SK-N-SH (cell line): ENCODE measurements around the gene KLHL22. TPM values are rescaled to one million over a fixed set of nuclear protein-coding genes. Genes with fewer than 3 reads are reported as not detected.

Source experiments
- CTCF ChIA-PET: fragments of 300-600, 350-600 bp; formaldehyde crosslinking; extraction: SDS; loops from one replicate; lab custom pipeline; 2021; lab: Yijun Ruan, JAX
- POLR2A ChIA-PET: fragments of 350-600 bp; sonication (Branson Sonifier 250); formaldehyde crosslinking; extraction: SDS; loops from one replicate; lab custom pipeline; 2020; ENCODE audit warnings: antibody characterized with exemption, inconsistent platforms; lab: Yijun Ruan, JAX
- DNase-seq: peaks from one replicate; pipeline ENCODE4 v3.0.0; 2012
- H2AFZ ChIP-seq: fragments of 200-600 bp; sonication (generic); 2 replicates; pipeline ENCODE4 v1.8.1; 2016; ENCODE audit warnings: antibody characterized with exemption, mild to moderate bottlenecking, low read depth
- H3F3A ChIP-seq: fragments of 200-600 bp; sonication (generic); replicated peaks from 2 replicates; pipeline ENCODE3; 2016; ENCODE audit warnings: antibody characterized with exemption, mild to moderate bottlenecking; ENCODE audit not compliant: insufficient read depth
- H3K27ac ChIP-seq, 2 experiments: fragments of 200-500 bp in 1 of 2; fragments of 200-600 bp in 1 of 2; sonication (Bioruptor generic) in 1 of 2; sonication (generic), shearing (Covaris generic) in 1 of 2; 2 replicates each; pipeline versions ENCODE4 v1.5.1 to v1.6.1; 2014 to 2016; ENCODE audit warnings: low read depth in 2 of 2, inconsistent platforms in 1 of 2, low read length in 1 of 2, mild to moderate bottlenecking in 1 of 2, mixed read lengths in 1 of 2
- H3K27me3 ChIP-seq: fragments of 200-600 bp; sonication (generic), shearing (Covaris generic); 2 replicates; pipeline ENCODE4 v1.6.1; 2016; ENCODE audit warnings: mixed run types; ENCODE audit not compliant: insufficient read depth
- H3K36me3 ChIP-seq, 2 experiments: fragments of 200-500 bp in 1 of 2; fragments of 200-600 bp in 1 of 2; sonication (Bioruptor generic) in 1 of 2; sonication (generic) in 1 of 2; replicated peaks in 1 of 2; 2 replicates each; pipeline versions ENCODE3 to v1.5.1; 2014 to 2016; ENCODE audit warnings: low read length in 1 of 2, mild to moderate bottlenecking in 1 of 2; ENCODE audit not compliant: insufficient read depth in 2 of 2, control insufficient read depth in 1 of 2
- H3K4me1 ChIP-seq, 2 experiments: fragments of 200-500 bp in 1 of 2; fragments of 200-600 bp in 1 of 2; sonication (Bioruptor generic) in 1 of 2; sonication (generic), shearing (Covaris generic) in 1 of 2; 2 replicates each; pipeline versions ENCODE4 v1.5.1 to v1.6.1; 2014 to 2016; ENCODE audit warnings: low read depth in 1 of 2, low read length in 1 of 2, mixed run types in 1 of 2; ENCODE audit not compliant: insufficient read depth in 2 of 2, control insufficient read depth in 1 of 2
- H3K4me2 ChIP-seq: fragments of 200-600 bp; sonication (generic), shearing (Covaris generic); 2 replicates; pipeline ENCODE4 v1.6.1; 2017; ENCODE audit warnings: mixed run types
- H3K4me3 ChIP-seq, 2 experiments: fragments of 200-500 bp in 1 of 2; fragments of 200-600 bp in 1 of 2; sonication (Bioruptor generic) in 1 of 2; sonication (generic), shearing (Covaris generic) in 1 of 2; 2 replicates each; pipeline versions ENCODE4 v1.5.1 to v1.8.1; 2014 to 2016; ENCODE audit warnings: low read depth in 2 of 2, inconsistent platforms in 1 of 2, low read length in 1 of 2, mild to moderate bottlenecking in 1 of 2, mixed read lengths in 1 of 2, moderate library complexity in 1 of 2
- H3K79me2 ChIP-seq: fragments of 200-600 bp; sonication (generic); 2 replicates; pipeline ENCODE4 v1.8.1; 2017; ENCODE audit warnings: mild to moderate bottlenecking; ENCODE audit not compliant: insufficient read depth
- H3K9ac ChIP-seq: fragments of 200-600 bp; sonication (generic); 2 replicates; pipeline ENCODE4 v1.6.1; 2017; ENCODE audit warnings: mixed run types
- H3K9me2 ChIP-seq: fragments of 200-600 bp; sonication (generic); 2 replicates; pipeline ENCODE4 v1.6.1; 2017; ENCODE audit warnings: mixed run types
- H3K9me3 ChIP-seq: fragments of 200-600 bp; sonication (generic); 2 replicates; pipeline ENCODE4 v1.6.1; 2017; ENCODE audit warnings: mixed run types, mild to moderate bottlenecking, moderate library complexity
- H4K20me1 ChIP-seq: fragments of 200-600 bp; sonication (generic); 2 replicates; pipeline ENCODE4 v1.6.1; 2017; ENCODE audit warnings: mild to moderate bottlenecking, mixed run types; ENCODE audit not compliant: insufficient read depth
- CHD2 ChIP-seq: fragments of 150-350 bp; IDR thresholded peaks from 2 replicates; pipeline ENCODE4 v1.6.1; 2018; ENCODE audit warnings: low read length; ENCODE audit not compliant: partially characterized antibody
- EZH2phosphoT487 ChIP-seq: fragments of 200-600 bp; sonication (generic); IDR thresholded peaks from 2 replicates; pipeline ENCODE4 v1.6.1; 2017; ENCODE audit warnings: low read depth, mixed run types, mild to moderate bottlenecking, antibody characterized with exemption, moderate library complexity, borderline replicate concordance
- FOXJ3 ChIP-seq: sonication (generic); formaldehyde crosslinking; IDR thresholded peaks from 2 replicates; pipeline ENCODE4 v1.5.1; 2020; ENCODE audit warnings: mild to moderate bottlenecking, missing genetic modification reagents
- PBX3 ChIP-seq: IDR thresholded peaks from 2 replicates; pipeline ENCODE4; 2012
- RAD21 ChIP-seq: IDR thresholded peaks from 2 replicates; pipeline ENCODE4 v1.6.1; 2012; ENCODE audit warnings: mild to moderate bottlenecking, low read length
- RCOR1 ChIP-seq: fragments of 150-350 bp; IDR thresholded peaks from 2 replicates; pipeline ENCODE4 v1.6.1; 2017; ENCODE audit warnings: antibody characterized with exemption, low read length
- SIN3A ChIP-seq: IDR thresholded peaks from 2 replicates; pipeline ENCODE4 v1.6.1; 2012; ENCODE audit warnings: low read depth, mild to moderate bottlenecking, low read length, moderate library complexity, borderline replicate concordance
- SMC3 ChIP-seq: IDR thresholded peaks from 2 replicates; pipeline ENCODE4 v1.6.1; 2012; ENCODE audit warnings: low read depth, low read length, improper control_type of control experiment
- TCF12 ChIP-seq: IDR thresholded peaks from 2 replicates; pipeline ENCODE4 v1.4.0; 2012
- USF2 ChIP-seq: fragments of 150-350 bp; IDR thresholded peaks from 2 replicates; pipeline ENCODE4 v1.6.1; 2017; ENCODE audit warnings: antibody characterized with exemption, low read length, low read depth, borderline replicate concordance
- YY1 ChIP-seq: IDR thresholded peaks from 2 replicates; pipeline ENCODE4 v1.4.0; 2012; ENCODE audit warnings: low read depth, mild to moderate bottlenecking
- WGBS: methylation state at CpG from one replicate; pipeline ENCODE4 v1.1.6; 2017; ENCODE audit warnings: low lambda C conversion rate; 5-methylcytosine and 5-hydroxymethylcytosine counted together
- polyA plus RNA-seq, 3 experiments: library from polyadenylated mRNA; depleted of rRNA; stranded (reverse); fragments of >200 nt; gene quantifications; 2 replicates each; pipeline ENCODE4 v1.2.3, GENCODE V29; 2012

The KLHL22 gene
- polyA plus RNA-seq, 1 of the 3 experiments (the other 2 are of a cell fraction), result 26.5 TPM

GRCh38 chr22:20406686-20407408 lies 88.7 kb downstream of the KLHL22 start:
- H3K9me3 ChIP-seq, result no peaks in the 10 kb centered on the region
- H3K4me2 ChIP-seq, result no peak overlapping the region
- no peaks in the 10 kb centered on the region for H3K9me2 ChIP-seq
- no peaks in the 10 kb centered on the region for H3K79me2 ChIP-seq
- no peak overlapping the region for H3K9ac ChIP-seq
- no peak for TF ChIP-seq USF2
- H3K4me1 ChIP-seq, result no peaks in the 10 kb centered on the region
- CTCF ChIA-PET, result interaction anchor here (1.3 to 3.1 kb wide), 3 partner anchors 11 to 50 kb away, joined by 5 to 18 read pairs (median 10); no protein-coding TSS in a partner anchor
- WGBS, result 96% methylated on average over 7 of the region's 13 CpGs
- no peaks in the 10 kb centered on the region for H3F3A ChIP-seq
- peaks cover 0 to 34% of the 10 kb centered on the region in 2 experiments for H3K36me3 ChIP-seq
- no peak for DNase-seq
- no peaks in the 10 kb centered on the region for H4K20me1 ChIP-seq
- H3K27ac ChIP-seq, result no peak overlapping the region
- H3K27me3 ChIP-seq, result no peaks in the 10 kb centered on the region
- no peak overlapping the region for H3K4me3 ChIP-seq
- H2AFZ ChIP-seq, result no peak overlapping the region
- POLR2A ChIA-PET, result no interaction called here

- no peaks in the 10 kb centered on the region for H3K4me1 ChIP-seq
- H4K20me1 ChIP-seq, result no peaks in the 10 kb centered on the region
- H3K79me2 ChIP-seq, result no peaks in the 10 kb centered on the region; the same call in 1 of the 2 replicates
- no peak for DNase-seq
- no peak overlapping the region for H3K4me3 ChIP-seq
- no peaks in the 10 kb centered on the region for H3K9me2 ChIP-seq
- no peak overlapping the region for H3K4me2 ChIP-seq
- H2AFZ ChIP-seq, result no peak overlapping the region
- no peaks in the 10 kb centered on the region for H3F3A ChIP-seq
- POLR2A ChIA-PET, result interaction anchor here (0.8 kb wide), 1 partner anchor 17 kb away, joined by 3 read pairs; no protein-coding TSS in a partner anchor
- H3K9me3 ChIP-seq, result no peaks in the 10 kb centered on the region
- H3K9ac ChIP-seq, result no peak overlapping the region
- 98% methylated on average over 31 of the region's 62 CpGs for whole genome bisulfite sequencing
- peaks cover 0 to 39% of the 10 kb centered on the region in 2 experiments for H3K36me3 ChIP-seq
- H3K27ac ChIP-seq, result no peak overlapping the region
- H3K27me3 ChIP-seq, result no peaks in the 10 kb centered on the region
- CTCF ChIA-PET, result interaction anchor here (2.6 to 3.1 kb wide), 3 partner anchors 12 to 50 kb away, joined by 10 to 18 read pairs (median 16); no protein-coding TSS in a partner anchor
- TF ChIP-seq PBX3, result no peak
- no peak for TF ChIP-seq SIN3A
- no peak for TF ChIP-seq RCOR1
- no peak for TF ChIP-seq YY1
- TF ChIP-seq USF2, result no peak
- TF ChIP-seq TCF12, result no peak
- no peak for TF ChIP-seq EZH2phosphoT487
- TF ChIP-seq CHD2, result no peak
- no peak for TF ChIP-seq RAD21
- TF ChIP-seq FOXJ3, result no peak
- no peak for TF ChIP-seq SMC3
Measured at GRCh38 chr22:20405931-20406685, 89.5 kb downstream of the KLHL22 start.
